Measurements from ENCODE around the gene PARM1.

PARM1 gene

DNA sequence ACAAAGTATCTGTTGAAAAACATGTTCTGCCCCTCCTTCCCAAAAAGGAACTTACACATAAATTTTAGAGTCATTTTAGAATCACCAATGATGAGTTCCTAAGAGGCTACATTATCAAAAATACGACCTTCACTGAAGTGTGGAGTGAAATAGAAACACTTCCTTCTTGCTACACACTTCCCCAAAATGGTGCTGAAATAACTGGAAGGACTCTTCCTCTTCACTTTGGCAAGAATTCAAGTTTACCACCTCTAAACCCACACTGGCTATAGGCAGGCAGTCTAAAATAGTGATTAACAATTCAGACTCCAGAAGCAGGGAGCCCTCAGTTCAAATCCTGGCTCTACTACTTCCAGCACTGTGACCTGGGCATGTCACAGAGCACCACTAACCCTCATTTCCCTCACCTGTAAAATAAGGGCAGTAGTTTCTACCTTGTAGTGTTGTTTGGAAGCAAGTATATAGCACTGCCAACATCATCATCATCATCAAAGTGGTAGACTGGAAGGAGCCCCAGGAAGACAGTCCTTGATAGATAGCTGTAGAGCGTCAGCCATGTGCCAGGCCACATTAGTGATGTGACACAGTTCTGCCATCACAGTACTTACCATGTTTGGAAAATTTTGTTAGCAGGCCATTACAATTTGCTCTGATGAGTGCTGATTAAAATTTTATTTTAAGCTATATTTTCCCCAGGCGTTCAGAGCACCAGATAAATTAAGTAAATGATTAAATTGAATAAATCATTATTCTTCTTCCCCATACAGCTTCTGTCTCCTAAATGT is 103.3 kb downstream of the PARM1 start:
- DNase-seq: no peak

GRCh38 chr4:75037252-75037651 is 104.3 kb downstream of the PARM1 start:
- DNase-seq: no peak

GRCh38 chr4:75038376-75038775 is 105.5 kb downstream of the PARM1 start:
- DNase-seq: no peak

DNA sequence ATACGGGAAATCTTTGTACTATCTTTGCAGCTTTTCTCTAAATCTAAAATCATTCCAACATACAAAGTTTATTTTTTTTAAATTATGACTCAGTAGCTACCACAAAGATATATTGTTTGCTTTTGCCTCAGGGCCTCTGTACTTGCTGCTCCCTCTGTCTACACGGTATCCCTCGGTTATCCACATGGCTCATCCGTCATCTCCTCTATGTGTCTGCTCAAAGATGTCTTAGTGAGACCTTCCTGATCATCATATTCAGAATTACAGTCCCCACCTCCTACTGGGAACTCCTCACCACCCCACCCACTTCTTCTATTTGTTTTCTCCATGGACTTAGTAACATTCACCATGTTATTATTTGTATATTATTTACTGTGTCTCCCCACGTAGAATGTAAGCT is 107.8 kb downstream of the PARM1 start:
- DNase-seq: no peak

DNA sequence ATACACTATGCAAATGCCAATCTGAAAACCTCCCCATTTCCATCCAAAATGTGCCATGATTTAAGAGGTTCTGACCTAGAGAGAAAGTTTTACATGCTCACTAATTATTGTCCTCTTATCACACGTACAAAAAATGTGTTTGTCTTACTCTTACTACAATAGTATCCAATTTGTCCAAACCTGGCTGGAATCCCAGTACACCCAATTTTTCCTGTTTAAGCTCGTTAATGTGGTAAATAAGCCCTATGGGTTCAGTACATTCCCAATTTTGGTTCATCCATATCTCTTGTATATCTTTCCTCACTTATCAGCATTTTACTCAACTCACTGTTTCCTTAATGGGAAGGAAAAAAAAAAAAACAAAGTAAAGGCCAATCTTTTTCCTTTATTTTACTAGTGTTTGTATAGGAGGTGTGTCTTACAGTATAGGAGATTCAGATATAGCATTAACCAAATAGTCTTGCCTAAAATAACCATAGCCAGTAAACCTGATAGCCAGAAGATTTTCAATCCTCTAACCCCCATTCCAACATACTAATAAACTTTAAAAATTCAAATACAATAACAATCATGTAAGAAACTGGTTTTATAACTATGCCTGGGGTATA is 109.8 kb downstream of the PARM1 start:
- no peak for DNase-seq

- no peak for DNase-seq
Observed at GRCh38 chr4:75046226-75046625, 113.3 kb downstream of the PARM1 start.

- DNase-seq: no peak
Observed at GRCh38 chr4:75046641-75047040, 113.7 kb downstream of the PARM1 start.

DNA sequence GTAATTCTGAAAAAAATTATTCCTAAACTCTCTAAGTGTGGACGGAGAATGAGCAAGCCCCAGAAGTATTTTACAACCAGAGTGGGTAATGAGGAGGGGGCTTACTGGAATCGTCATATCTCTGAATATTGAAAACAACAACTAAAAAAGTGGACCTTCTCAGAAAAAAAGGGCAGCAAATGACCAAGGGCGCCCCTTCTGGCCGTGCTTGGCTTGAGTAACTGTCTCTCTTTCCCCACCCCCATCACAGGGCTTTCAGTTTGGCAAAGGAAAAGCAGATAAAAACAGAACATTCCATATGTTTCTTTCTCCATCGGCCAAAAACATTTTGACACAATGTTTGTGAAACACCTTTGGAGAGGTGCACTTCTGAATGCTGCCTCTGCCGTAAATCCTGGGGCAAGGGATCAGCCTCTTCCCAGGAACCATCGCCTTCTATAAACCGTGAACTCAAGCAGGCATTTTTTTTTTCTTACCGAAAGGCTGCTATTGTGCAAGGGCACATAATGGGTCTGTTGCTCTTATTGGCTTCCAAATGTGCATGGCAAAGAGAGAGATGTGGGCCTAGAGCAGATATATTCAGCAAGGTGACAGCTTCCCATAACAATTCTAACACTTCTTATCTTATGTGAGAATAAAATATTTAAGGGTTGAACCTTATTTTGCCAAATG is 115.4 kb downstream of the PARM1 start:
- no peak for DNase-seq

- DNase-seq: no peak
Observed at GRCh38 chr4:75051431-75051830, 118.5 kb downstream of the PARM1 start.

- no peak for DNase-seq
Observed at GRCh38 chr4:75053352-75053751, 120.4 kb downstream of the PARM1 start.

DNA sequence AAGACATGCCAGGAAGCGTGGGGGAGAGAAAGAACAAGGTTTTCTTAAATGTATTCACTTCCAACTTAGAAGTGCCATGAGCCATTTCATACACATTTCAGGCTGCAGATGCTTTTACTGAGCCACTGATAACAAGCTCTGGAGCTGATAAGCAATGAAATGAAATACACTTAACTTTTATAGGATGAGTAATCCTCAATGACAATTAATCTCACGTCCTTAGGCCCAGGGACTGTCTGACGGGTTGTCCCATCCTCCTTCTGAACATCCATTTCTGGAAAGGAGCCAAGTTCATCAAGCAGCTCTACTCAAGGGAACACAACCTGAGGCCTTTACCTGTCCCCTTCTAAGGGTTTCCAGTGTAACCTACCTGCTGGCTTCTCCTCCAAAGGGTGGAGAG is 121.2 kb downstream of the PARM1 start:
- DNase-seq: no peak

- no peak for DNase-seq
Observed at GRCh38 chr4:75056277-75056676, 123.4 kb downstream of the PARM1 start.

- DNase-seq: no peak
Observed at GRCh38 chr4:75057369-75057768, 124.5 kb downstream of the PARM1 start.

DNA sequence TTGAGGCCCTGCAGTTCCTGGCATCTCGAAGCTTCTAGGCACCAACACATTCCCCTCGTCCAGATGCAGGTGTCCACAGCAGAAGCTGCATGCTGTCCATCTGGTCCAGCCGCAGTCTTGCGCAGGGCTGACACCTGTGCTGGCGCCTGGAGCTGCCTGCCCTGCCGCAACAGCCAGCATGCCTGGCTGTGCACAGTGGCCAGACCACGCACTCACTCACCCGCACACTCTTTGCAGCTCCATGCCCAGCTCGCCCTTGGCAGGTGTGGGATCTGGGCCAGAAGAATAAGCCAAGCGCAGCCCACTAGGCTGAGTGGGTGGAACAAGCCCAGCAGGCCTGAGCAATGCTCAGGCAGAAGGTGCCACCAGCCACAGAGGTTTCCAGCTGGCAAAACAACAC is 125.6 kb downstream of the PARM1 start:
- no peak for DNase-seq

DNA sequence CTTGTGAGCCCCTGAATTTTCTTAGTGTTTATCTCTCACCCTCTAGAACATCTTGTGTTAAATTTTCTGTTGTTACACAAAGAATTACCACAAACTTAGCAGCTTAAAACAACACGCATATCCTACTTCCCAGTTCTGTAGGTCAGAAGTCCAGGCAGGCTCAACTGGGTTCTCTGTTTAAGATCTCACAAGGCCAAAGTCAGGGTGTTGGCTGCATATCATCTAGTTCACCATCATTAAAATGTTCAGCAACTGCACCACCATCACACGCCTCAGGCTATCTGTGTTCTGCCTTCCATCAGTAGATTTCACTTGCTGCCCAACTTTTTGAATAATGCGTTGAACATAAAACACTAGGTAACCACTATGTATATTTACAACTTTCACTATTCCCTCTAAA is 130.5 kb downstream of the PARM1 start:
- DNase-seq: no peak

DNA sequence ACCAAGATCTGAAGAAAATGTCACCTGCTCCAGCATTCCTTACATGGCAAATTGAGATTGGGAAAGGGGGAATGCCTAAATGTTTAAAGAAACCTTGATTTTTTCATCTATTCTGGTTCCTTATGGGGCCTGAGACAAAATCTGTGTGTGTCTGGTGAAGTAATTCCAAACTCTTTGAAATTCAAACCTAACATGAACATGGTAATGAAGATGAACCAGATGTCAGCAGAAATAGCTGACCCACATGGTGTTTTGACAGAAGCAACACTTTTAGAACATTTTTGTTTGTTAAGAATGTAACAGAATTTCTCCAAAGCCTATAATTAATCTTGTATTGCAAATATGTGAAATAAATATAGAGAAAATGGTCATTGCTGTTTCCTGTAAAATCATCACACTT is 133.0 kb downstream of the PARM1 start:
- no peak for DNase-seq

DNA sequence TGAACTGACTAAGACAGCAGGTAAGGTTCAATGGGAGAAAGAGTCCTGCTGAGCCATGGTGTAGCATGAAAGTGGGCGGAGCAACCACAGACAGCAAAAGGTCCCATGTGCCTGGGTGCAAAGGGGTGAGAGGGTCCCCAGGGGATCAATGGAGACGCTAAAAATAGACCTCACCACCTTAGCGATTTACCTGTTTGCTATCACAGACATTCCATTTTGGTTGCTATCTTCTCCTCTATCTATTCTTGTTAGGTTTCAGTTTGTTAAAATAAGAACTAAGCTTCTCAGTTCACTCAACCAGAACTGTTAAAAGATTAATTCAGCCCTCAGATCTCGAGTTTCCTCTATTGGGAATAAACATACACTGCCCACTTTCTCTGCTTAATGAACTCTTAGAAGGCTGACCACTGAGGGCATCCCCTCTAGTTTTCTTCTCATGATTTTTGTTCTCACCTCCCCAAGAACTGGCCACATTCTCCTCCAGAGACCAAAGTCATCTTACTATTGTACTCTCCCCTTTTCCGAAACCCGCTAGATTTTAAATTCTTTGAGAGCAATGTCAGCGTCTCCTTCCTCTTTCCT is 136.7 kb downstream of the PARM1 start:
- DNase-seq: no peak

DNA sequence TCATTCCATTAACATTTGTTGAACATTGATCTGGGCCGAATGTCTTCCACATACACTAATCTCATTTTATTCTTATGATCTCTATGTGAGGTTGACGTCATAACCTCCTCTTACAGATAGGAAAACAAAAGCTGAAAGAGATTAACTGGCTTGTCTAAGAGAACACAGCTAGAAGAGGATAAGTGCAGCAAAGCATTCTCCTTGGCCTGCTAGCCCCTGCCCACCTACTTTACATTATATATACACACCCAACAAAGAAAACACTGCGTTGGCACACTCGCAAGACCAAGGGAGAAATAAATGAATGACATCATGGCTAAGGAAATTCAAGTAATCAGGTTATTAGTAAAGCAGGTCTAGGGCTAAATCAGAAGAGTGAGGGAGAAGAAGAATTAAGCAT is 138.4 kb downstream of the PARM1 start:
- no peak for DNase-seq

DNA sequence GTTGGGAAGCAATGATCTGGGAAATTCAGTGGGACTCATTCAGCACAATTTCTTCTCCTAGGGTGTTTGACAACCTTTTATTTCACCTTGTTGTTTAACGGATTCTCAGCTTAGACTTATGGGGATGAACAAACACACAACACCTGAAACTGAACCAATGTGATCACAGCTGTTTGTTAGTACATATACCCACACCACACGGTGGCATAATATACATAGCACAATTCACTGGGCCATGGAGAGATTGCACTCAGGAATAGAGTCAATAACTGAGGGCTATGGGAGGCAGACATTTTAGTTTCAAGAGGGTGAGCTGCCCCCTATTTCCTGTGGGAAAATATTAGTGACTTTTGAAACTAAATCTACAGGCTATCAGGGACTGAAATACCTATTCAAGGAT is 148.0 kb downstream of the PARM1 start:
- no peak for DNase-seq

DNA sequence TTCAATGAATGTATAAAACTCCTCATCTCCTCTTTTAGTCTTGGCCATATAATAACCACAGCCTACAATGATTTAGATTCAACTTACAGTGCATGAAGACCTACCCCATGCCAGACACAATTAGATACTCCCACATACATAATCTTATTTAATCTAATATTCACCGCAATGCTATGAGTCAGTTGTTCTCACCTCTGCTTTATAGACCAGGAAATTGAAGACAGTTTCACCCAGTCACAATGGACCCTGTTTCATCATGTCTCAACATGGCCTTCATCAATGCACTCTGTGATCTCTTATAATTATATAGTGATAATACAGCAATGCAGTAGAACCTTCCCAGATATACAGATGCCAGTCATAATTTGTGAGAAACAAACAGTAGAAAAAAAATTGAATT is 148.6 kb downstream of the PARM1 start:
- no peak for DNase-seq

DNA sequence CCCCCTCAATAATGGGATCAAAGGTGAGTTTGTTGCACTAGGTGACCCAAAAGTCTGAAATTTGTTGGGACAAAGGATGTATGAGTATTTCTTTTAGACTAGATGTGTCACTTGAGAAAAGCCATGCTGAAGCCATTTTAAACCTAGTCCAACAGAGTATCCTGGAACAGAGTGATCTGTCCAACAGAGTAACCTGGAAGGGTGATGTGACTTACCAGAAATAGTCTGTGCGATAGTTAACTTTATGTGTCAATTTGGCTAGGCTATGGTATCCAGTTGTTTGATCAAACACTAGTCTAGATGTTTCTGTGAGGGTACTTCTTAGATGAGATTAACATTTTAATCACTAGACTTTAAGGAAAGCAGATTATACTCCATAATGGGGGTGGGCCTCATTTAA is 154.5 kb downstream of the PARM1 start:
- no peak for DNase-seq

DNA sequence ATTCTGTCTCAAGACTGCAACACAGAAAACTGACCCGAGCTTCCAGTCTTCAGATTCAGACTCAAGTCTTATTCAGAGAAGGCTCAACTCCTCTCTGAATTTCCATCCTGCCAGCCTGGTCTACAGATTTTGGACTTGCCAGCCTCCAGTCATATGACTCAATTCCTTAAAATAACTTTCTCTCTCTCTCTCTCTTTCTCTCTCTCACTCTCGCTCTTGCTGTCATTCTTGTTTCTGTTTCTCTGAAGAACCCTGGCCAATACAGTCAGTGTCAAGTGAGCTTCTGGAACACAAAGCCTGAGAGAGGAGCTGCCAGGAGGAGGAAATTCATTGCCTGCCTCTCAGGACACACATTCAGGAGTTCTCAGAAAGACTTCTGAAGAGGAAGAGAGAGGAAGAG is 154.9 kb downstream of the PARM1 start:
- DNase-seq: no peak

DNA sequence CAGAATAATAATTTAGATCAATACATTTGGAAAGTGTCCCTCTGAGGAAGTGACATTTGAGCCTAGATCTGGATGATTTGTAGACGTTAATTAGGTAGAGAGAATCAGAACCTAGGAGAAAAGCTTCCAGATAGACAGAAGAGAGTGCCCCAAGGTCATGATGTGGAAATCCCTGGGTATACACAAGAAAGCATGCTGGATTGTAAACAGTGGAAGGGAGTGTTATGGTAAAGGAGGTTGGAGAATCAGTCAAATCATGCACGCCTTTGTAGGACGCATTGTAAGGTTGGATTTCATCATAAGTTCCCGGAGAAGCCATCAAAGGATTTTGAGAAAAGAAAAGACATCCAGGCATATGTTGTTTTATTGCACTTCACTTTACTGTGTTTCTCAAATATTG is 156.3 kb downstream of the PARM1 start:
- DNase-seq: no peak

GRCh38 chr4:75099321-75099720 is 166.4 kb downstream of the PARM1 start:
- no peak for DNase-seq
